ENCODE results near the gene CBY2.

GRCh38 chr13:45731455-45731854 lies 29.3 kb downstream of the CBY2 start:
- TF ChIP-seq CTCF (IDR thresholded peaks at IDR 0.05 in 8 of 11, conservative IDR thresholded peaks at IDR 0.05 in 3 of 11) = no peak
- no peak for TF ChIP-seq POLR2A (IDR thresholded peaks at IDR 0.05)
- no peak for TF ChIP-seq POLR2AphosphoS5 (IDR thresholded peaks at IDR 0.05)

All from spleen (tissue), 7 donors.